Measurements from ENCODE around the gene BTBD17.
A peak's percentile ranks its signal among the peaks of the same experiment; 100 is the strongest.

Gene BTBD17

GRCh38 chr17:74380959-74381808 lies 19.5 kb upstream of the BTBD17 start:
- H3K36me3 Mint-ChIP-seq (ENCODE audit: insufficient read depth), result no peaks in the 10 kb centered on the region
- H3K27ac Mint-ChIP-seq (ENCODE audit: low read depth), result no peak overlapping the region
- H3K9me3 Mint-ChIP-seq, result no peaks in the 10 kb centered on the region
- ATAC-seq (replicated peaks; ENCODE audit: extremely low read depth, poor library complexity, severe bottlenecking), result no peak
- H3K4me3 Mint-ChIP-seq, result no peak overlapping the region
- peaks cover 11% of the 10 kb centered on the region for H3K4me1 Mint-ChIP-seq
- no peaks in the 10 kb centered on the region for H3K27me3 Mint-ChIP-seq
- no peak for DNase-seq (ENCODE audit: low spot score in 2 of 2)

DNA sequence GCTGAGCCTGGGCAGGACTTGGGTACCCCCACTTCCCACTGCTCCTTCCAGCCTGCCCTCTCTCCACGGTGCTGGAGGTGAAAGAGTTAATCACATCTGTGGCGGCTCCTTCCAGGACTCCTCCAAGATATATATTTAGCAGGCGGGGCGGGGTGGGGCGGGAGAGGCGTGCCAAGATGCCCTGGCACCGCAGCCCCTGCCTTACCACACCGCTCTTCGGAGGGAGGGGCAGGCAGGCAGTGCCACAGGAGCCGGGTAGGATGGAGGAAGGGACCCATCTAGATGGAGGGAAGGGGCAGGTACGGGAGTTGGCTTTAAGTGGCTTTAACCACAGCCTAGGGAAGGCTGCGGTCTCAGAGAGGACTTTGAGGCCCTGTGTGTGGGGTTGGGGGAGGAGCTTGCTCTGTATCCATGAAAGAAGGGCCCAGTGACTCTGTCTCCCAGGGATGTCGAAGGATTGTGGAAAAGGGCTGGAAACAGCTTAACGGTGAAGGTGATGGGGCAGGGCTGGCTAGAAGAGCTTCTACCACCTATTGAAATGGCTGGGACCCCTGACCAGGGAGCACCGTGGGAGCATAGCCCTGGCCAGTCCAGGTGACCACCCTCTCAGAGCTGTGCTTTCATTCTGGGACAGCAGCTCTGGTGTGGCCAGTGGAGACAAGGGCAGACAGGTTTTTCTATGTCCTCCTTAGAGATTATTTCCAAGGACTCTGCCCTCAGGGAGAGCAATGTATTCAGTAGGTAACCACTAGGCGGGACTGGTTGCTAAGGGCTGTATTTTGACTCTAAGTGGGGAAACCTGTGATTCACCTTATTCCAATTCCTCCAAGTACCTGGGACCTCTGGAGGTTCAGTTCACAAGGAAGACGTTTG lies 18.7 kb upstream of the BTBD17 start:
- no peak for ATAC-seq (replicated peaks; ENCODE audit: extremely low read depth, poor library complexity, severe bottlenecking)
- Mint-ChIP-seq H3K4me3 (no peak overlapping the region), H3K9me3 (no peaks in the 10 kb centered on the region)

DNA sequence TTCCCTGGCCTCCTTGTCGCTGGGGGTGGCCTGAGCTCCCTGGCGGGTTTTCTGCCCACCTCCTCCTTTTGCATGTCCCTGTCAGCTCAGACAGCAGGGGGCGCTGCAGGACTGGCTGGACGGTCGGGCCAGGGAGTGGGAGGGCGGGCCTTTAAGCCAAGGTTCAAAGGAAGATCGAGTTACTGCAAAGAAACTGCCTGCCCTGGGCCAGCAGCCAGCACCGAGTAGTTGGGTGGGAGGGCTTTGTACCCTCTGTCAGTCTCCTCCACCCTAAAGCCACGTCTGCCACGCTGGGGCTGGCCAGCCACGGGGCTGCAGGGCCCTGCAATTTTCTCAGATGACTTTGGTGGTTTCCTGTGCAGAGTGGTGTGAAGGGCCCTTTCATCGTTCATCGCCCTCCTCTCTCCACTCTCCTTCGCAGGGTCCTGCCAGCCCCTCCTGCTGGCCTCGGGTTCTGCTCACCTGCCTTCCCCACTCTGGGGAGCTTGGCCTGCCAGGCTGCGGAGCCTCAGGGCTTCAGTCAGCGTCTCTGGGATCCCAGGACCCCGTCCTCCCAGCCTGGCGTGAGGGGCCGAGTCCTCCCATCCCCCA lies 17.9 kb upstream of the BTBD17 start:
- Mint-ChIP-seq H3K27ac (ENCODE audit: low read depth) (no peak overlapping the region), H3K9me3 (no peaks in the 10 kb centered on the region), H3K4me3 (no peak overlapping the region), H3K27me3 (no peaks in the 10 kb centered on the region), H3K36me3 (ENCODE audit: insufficient read depth) (no peaks in the 10 kb centered on the region), H3K4me1 (peaks cover 11% of the 10 kb centered on the region)
- DNase-seq (ENCODE audit: low spot score in 2 of 2), result peak; percentile 84 to 96
- peak; percentile 86 for ATAC-seq (replicated peaks; ENCODE audit: extremely low read depth, poor library complexity, severe bottlenecking)

More for the DNA sequence above, 18.7 kb upstream of the BTBD17 start:
- H3K27me3 Mint-ChIP-seq, result no peaks in the 10 kb centered on the region
- no peak for DNase-seq (ENCODE audit: low spot score in 2 of 2)
- H3K4me1 Mint-ChIP-seq, result peaks cover 11% of the 10 kb centered on the region
- no peak overlapping the region for H3K27ac Mint-ChIP-seq (ENCODE audit: low read depth)
- H3K36me3 Mint-ChIP-seq (ENCODE audit: insufficient read depth), result no peaks in the 10 kb centered on the region

GRCh38 chr17:74374858-74375257 lies 13.2 kb upstream of the BTBD17 start:
- Mint-ChIP-seq H3K27ac (ENCODE audit: low read depth) (no peak overlapping the region), H3K27me3 (peaks cover 10% of the 10 kb centered on the region), H3K4me3 (no peak overlapping the region), H3K4me1 (peaks cover 4% of the 10 kb centered on the region), H3K36me3 (ENCODE audit: insufficient read depth) (peaks cover 2% of the 10 kb centered on the region), H3K9me3 (no peaks in the 10 kb centered on the region)
- ATAC-seq (replicated peaks; ENCODE audit: extremely low read depth, poor library complexity, severe bottlenecking), result no peak
- DNase-seq (ENCODE audit: low spot score in 2 of 2), result no peak

- ATAC-seq (replicated peaks; ENCODE audit: extremely low read depth, poor library complexity, severe bottlenecking) (no peak), DNase-seq (ENCODE audit: low spot score in 2 of 2) (no peak)
- H3K4me3 Mint-ChIP-seq, result no peak overlapping the region
- peaks cover 2% of the 10 kb centered on the region for H3K36me3 Mint-ChIP-seq (ENCODE audit: insufficient read depth)
- H3K27me3 Mint-ChIP-seq, result peaks cover 17% of the 10 kb centered on the region
- H3K27ac Mint-ChIP-seq (ENCODE audit: low read depth), result no peak overlapping the region
- no peaks in the 10 kb centered on the region for H3K9me3 Mint-ChIP-seq
- H3K4me1 Mint-ChIP-seq, result peaks cover 6% of the 10 kb centered on the region
These were observed 12.4 kb upstream of the BTBD17 start for GRCh38 chr17:74373838-74374606.

GRCh38 chr17:74372426-74372825 lies 10.8 kb upstream of the BTBD17 start:
- no peak for DNase-seq (ENCODE audit: low spot score in 2 of 2)
- no peak overlapping the region for H3K4me3 Mint-ChIP-seq
- H3K9me3 Mint-ChIP-seq, result no peaks in the 10 kb centered on the region
- H3K4me1 Mint-ChIP-seq, result peaks cover 10% of the 10 kb centered on the region
- no peak overlapping the region for H3K27ac Mint-ChIP-seq (ENCODE audit: low read depth)
- ATAC-seq (replicated peaks; ENCODE audit: extremely low read depth, poor library complexity, severe bottlenecking), result no peak
- H3K36me3 Mint-ChIP-seq (ENCODE audit: insufficient read depth), result peaks cover 2% of the 10 kb centered on the region
- peaks cover 22% of the 10 kb centered on the region for H3K27me3 Mint-ChIP-seq

GRCh38 chr17:74371653-74372147 lies 10.0 kb upstream of the BTBD17 start:
- Mint-ChIP-seq H3K36me3 (ENCODE audit: insufficient read depth) (peaks cover 2% of the 10 kb centered on the region), H3K27me3 (peaks cover 22% of the 10 kb centered on the region), H3K4me3 (no peak overlapping the region), H3K4me1 (peaks cover 10% of the 10 kb centered on the region), H3K27ac (ENCODE audit: low read depth) (no peak overlapping the region), H3K9me3 (no peaks in the 10 kb centered on the region)
- ATAC-seq (replicated peaks; ENCODE audit: extremely low read depth, poor library complexity, severe bottlenecking) (no peak), DNase-seq (ENCODE audit: low spot score in 2 of 2) (no peak)

- DNase-seq (ENCODE audit: low spot score in 2 of 2) (no peak), ATAC-seq (replicated peaks; ENCODE audit: extremely low read depth, poor library complexity, severe bottlenecking) (no peak)
- Mint-ChIP-seq H3K27ac (ENCODE audit: low read depth) (peak overlapping the region; percentile 44), H3K9me3 (no peaks in the 10 kb centered on the region), H3K4me1 (peaks cover 10% of the 10 kb centered on the region), H3K27me3 (peaks cover 22% of the 10 kb centered on the region), H3K36me3 (ENCODE audit: insufficient read depth) (peaks cover 2% of the 10 kb centered on the region), H3K4me3 (peak overlapping the region; percentile 65)
These were observed 8.2 kb upstream of the BTBD17 start for GRCh38 chr17:74369665-74370490.

DNA sequence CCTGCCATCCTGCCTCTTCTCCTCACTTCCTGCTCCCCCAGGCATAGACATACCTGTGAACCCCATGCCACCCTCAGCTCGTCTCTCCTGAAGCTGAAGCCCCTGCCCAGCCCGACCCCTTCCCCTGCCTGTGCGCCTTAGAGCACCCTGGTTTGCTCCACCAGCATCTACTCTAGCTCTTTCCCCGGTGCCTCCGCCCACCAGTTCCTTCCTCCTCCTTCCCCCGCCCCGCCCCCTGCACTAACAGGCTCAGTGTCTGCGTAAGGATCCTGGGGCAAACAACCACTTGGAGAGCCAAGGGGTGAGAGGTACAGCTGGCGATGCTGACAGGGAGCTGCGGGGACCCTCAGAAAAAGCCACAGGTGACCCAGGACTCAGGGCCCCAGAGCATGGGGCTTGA lies 7.6 kb upstream of the BTBD17 start:
- DNase-seq (ENCODE audit: low spot score in 2 of 2), result no peak
- ATAC-seq (replicated peaks; ENCODE audit: extremely low read depth, poor library complexity, severe bottlenecking), result peak; percentile 71
- H3K4me3 Mint-ChIP-seq, result peak overlapping the region; percentile 65
- H3K9me3 Mint-ChIP-seq, result no peaks in the 10 kb centered on the region
- peaks cover 22% of the 10 kb centered on the region for H3K27me3 Mint-ChIP-seq
- H3K36me3 Mint-ChIP-seq (ENCODE audit: insufficient read depth), result peaks cover 2% of the 10 kb centered on the region
- H3K27ac Mint-ChIP-seq (ENCODE audit: low read depth), result peak overlapping the region; percentile 44
- peaks cover 10% of the 10 kb centered on the region for H3K4me1 Mint-ChIP-seq

DNA sequence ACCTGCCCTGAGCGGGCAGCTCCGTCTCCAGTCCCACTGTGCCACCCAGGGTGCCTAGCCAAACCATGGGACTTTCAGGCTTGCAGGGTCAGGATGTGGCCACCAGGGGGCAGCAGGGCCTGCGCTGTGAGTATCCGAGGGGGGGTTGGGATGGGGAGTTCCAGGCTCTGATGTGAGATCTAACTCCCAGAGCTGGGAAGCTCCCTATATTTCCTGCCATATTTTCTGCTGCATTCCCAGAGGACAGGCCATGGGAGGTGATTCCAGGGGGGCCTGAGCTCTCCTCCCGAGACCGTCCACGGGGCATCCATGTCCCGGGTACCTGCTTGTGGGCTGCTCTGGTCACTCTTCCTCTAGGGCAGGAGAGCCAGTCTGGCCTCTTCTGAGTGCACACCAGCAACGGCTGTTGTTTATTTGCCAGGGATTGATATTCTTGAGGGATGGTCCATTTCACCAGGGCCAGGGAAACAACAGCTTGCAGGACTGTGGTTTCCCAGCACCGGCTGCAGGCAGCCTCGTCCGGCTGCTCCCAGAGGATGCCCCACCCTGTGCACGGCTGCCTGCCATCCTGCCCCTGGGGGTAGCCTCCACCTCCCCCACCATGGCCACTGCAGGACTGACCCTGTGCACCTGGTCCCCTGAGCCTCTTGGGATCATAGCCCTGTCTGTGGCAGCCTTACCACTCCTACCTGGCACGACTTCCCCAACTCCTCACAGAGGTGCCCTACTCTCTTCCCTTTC lies 6.8 kb upstream of the BTBD17 start:
- H3K9me3 Mint-ChIP-seq, result no peaks in the 10 kb centered on the region
- peak overlapping the region; percentile 65 for H3K4me3 Mint-ChIP-seq
- H3K27me3 Mint-ChIP-seq, result peaks cover 22% of the 10 kb centered on the region
- DNase-seq (ENCODE audit: low spot score in 2 of 2), result peak; percentile 57 to 62
- H3K4me1 Mint-ChIP-seq, result peaks cover 10% of the 10 kb centered on the region
- peaks cover 2% of the 10 kb centered on the region for H3K36me3 Mint-ChIP-seq (ENCODE audit: insufficient read depth)
- ATAC-seq (replicated peaks; ENCODE audit: extremely low read depth, poor library complexity, severe bottlenecking), result peak; percentile 62
- no peak overlapping the region for H3K27ac Mint-ChIP-seq (ENCODE audit: low read depth)

- no peak within 1 kb of the TSS for H3K4me3 Mint-ChIP-seq
- DNase-seq (ENCODE audit: low spot score in 2 of 2) (no peak), ATAC-seq (replicated peaks; ENCODE audit: extremely low read depth, poor library complexity, severe bottlenecking) (no peak)
- no peak within 1 kb of the TSS for H3K27ac Mint-ChIP-seq (ENCODE audit: low read depth)
- H3K27me3 Mint-ChIP-seq, result peaks cover 12% of the 10 kb centered on the region
- peaks cover 3% of the 10 kb centered on the region for H3K36me3 Mint-ChIP-seq (ENCODE audit: insufficient read depth)
- H3K4me1 Mint-ChIP-seq, result peaks cover 10% of the 10 kb centered on the region
- no peaks in the 10 kb centered on the region for H3K9me3 Mint-ChIP-seq
These were observed 5.5 kb upstream of the BTBD17 start, which contains the start of gene GPR142 for GRCh38 chr17:74367206-74367605. GPR142 (plus strand) TSS chr17:74367506; CDS start chr17:74369541, 2,035 bp downstream.

All from central memory CD8-positive, alpha-beta T cell (primary cell).